Activated T-cell treated with anti-CD3 and anti-CD28 coated beads for 48 hours (primary cell): ENCODE results near the gene TBRG1.

Source experiments
- DNase-seq: peaks from one replicate; pipeline ENCODE4 v3.0.0-alpha.2; 2020; ENCODE audit warnings: low read depth

The TBRG1 gene

GRCh38 chr11:124612567-124613246 is 10.0 kb upstream of the TBRG1 start:
- no peak for DNase-seq

- DNase-seq, result no peak
Measured at GRCh38 chr11:124618863-124619262, 3.8 kb upstream of the TBRG1 start.

DNA sequence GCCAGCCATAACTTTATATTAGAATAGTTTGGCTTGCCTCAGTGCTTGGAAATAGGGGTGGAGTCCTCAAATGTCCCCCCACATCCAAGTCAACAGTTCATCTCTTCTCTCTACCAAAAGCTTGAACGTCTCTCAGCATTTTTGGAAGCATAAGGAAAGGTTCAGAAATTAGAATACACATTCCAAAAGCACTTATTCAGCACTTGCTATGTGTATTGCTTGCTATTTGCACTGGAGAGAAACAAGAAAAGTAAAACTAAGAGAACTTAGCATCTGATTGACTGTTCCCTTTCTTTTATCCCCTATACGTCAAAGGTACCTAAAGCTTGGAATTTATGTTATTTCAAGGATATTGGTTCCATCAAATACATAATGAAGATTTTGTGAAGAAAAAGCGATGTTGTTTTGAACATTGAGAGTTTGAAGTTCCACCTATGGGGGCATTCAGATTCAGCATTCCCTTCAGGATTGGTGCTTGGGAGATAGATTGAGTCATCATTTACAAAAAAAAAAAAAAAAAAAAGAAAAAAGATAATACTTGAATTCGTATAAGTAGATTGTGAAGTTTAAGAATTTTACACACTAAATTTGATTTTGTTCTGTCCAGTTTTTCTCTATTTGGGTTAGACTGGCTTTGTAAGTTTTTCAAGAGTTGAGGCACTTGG is 1.3 kb downstream of the TBRG1 start:
- DNase-seq, result no peak

DNA sequence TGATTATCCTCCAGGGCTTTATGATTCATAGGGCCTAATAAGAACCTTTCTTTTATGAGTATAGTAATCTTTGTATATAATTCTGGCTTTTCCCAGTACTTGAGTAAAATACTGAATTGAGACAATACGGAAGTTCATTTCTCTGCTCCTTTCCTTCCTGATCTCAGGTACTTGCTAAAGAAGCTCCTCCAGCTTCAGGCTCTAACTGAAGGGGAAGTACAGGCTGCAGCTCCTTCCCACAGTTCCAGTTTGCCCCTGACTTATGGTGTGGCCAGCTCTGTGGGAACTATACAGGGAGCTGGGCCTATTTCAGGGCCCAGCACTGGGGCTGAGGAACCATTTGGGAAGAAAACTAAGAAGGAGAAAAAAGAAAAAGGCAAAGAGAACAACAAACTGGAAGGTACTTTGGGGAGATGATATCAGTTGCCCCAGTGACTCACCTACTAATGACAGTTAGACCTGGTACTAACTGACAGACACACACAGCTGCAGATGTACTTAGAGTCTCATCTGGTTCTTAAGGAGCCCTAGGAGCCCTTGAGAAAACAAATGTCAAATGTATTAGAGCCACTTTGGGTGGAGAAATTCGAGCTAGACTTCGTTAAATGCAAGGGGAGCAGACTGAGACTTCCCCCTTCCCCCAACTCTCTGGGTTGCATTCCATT is 3.0 kb downstream of the TBRG1 start:
- no peak for DNase-seq

GRCh38 chr11:124627546-124627945 is 4.9 kb downstream of the TBRG1 start:
- DNase-seq, result no peak

- no peak for DNase-seq
Measured at GRCh38 chr11:124629961-124630360, 7.3 kb downstream of the TBRG1 start.

DNA sequence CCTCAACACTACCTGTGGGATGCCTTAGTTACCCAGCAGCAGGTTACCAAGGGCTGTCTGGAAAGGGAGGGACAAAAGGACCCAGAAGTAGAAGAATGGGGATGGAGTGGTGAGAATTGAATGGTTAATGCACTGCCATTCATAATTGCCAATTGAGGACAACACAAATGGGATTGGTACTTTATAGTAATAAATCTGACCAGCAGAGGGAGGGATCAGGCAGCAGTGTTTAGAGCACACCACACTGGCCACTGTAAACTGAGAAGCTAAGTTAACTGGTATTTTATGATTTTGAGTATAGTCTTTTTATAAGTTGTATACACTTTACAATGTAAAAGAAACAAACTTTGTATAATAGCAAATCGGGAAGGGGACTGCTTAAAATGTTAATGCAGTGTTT is 10.7 kb downstream of the TBRG1 start:
- DNase-seq, result no peak

DNA sequence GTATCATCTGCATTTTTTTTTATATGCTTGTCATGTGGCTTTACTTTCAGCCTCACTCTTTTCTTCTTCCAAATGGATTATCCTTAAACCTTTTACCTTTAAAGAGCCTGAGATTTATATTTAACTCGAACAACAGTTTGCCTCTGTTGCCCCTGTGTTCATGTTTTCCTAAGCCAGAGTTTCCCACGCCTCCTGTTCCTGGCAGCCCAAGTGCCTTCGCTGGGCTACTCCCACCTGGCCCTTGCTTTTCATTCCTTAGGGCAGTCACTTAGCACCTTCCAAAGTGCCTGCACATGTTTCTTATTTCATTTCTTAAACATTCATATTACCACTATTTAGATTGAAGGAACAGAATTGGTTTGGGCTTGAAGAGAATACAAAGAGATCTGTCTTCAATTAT is 13.3 kb downstream of the TBRG1 start:
- no peak for DNase-seq

DNA sequence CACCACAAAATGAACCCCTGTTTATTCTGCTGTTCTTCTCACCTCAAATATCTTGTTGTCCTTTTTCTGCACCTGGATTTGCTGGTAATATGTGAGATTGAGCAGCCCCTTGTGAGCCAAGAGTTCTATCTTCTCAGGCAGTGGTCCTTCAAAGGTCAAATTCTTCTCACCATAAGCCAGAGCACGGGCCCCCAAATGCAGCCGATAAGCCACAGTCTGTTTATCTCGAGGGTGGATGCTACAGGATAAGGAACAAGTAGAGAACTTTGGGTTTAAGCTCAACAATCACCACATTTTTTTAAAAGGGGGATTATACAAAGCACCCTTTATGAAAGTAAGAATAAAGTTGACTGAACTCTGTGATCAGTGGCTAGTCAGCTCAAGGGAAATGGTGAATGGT is 15.8 kb downstream of the TBRG1 start:
- DNase-seq, result no peak

GRCh38 chr11:124639186-124639585 is 16.5 kb downstream of the TBRG1 start:
- DNase-seq, result no peak

DNA sequence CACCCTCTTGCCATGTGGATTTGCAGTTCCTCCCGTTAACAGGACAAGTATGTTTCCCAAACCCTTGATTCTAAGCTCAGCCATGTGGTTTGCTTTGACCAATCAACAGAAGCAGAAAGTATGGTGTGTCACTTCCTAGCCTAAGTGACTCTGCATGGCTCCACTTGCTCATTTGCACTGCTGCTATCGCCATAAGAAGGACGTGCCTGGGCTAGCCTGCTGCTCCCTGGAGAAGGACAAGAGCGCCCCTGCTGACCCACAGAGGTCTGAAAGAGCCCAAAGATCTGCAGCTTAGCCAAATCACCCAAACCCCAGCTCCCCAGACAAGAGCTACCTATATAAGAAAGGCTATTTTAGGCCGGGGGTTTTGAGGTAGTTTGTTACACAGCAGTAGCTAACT is 18.0 kb downstream of the TBRG1 start:
- DNase-seq, result no peak

DNA sequence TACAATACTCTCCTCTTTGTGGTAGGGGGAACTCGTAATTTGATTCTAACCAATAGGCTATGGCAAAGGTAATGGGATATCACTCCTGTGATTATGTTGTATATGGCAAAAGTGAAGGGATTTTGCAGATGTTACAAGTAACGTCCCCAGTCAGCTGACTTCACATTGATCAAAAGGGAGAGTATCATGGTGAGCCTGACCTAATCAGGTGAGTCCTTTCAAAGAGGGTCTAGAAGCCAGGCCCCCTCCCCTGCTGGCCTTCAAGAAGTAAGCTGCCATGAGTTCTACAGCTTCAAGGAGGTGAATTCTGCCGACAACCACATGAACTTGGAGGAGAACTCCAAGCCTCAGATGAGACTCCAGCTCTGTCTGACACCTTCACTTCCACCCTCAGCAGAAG is 20.0 kb downstream of the TBRG1 start:
- no peak for DNase-seq

DNA sequence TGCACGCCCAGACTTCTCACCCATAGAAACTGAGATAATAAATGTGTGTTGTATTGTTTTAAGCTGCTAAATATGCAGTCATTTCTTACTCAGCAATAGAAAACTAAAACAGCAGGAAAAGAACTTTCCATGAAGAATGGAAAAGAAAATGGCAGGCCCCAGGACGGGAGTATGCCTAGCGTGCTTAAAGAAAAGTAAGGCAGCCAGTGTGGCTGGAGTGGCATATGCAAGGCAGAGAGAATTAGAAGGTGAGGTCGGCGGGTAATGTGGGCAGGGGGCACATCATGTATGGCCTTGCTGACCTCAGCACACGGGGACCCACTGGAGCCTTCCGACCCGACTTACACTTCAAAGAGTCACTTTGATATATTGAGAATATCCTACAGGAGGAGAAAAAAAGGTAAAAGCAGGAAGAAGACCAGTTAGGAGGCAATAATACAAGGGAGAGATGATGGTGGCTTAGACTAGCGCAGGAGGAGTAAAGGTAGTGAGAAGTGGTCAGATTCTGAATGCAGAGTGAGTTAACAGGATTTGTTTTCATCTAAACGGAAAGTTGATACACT is 20.5 kb downstream of the TBRG1 start:
- DNase-seq, result no peak

DNA sequence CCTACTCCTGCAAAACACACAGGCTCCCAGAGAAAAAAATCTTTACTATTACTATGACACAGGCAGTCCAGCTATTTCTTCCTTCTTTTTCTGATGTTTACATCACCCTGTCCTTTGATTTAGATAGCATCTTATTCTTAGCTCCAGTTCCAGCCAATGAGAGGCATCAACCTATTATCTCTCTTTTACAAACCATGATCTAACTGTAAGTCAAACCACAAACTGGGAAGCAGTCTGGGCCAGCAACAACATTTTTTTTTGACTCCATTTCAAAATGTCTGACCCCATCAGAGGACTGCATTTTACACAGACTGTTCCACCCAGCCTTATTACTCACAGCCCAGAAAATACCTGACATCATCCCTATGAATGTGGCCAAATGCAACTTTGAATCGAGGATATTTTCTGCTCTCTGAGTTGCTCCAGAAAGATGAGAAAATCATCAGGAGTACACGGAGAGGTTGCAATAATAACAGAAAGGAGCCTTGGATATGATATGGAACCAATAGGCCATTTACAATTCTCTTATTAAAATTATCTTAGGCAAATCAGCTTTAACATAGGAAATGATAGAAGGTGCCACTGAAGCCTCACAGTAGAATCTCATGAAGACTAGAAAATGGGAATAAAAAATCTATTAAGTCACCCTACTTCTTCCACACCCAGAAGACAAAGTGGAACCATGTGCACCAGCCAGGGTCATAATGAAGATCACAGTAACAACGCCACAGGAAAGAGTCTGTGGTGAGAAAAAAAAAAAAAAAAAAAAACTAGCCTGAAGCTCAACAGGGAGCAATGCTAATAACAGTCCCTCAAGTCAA is 21.2 kb downstream of the TBRG1 start:
- DNase-seq, result no peak

GRCh38 chr11:124644426-124645280 is 22.0 kb downstream of the TBRG1 start:
- DNase-seq, result peak; percentile 6

GRCh38 chr11:124646148-124646547 is 23.5 kb downstream of the TBRG1 start:
- no peak for DNase-seq

DNA sequence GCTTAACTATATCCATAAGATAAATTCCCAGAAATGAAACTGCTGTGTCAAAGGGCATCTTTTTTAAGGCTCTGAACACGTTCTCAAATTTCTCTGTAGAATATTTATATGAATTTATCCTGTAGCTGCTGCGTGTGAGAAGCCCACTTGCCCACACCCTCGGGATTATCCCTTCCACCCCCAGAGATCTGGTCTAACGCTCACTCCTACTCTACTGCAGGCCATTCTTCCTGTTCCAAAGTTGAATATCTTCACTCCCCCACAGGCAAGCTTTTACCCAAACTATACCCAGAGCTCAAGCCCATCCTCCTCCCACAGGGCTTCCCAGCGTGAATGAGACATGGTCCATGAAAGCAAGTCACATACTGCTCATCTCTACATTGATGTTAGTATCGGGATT is 25.9 kb downstream of the TBRG1 start:
- no peak for DNase-seq

GRCh38 chr11:124656774-124657630 is 34.3 kb downstream of the TBRG1 start:
- DNase-seq, result no peak

DNA sequence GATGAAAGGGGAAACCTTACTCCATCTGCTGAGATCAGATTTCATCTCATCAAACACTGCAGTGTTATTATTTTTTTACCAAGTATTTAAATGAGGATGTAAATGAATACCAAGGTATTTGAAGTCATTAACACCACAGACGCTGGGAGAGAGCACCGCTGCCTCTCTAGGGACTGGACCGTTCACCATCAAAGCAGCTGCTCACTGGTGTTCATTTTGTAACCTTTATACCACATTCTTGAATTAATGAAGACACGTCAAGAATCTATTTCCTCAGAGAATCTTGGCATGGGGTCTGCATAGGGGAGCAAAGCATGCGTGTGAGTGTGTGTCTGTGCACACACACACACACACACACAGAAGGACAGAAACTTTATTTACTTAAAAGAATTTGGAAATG is 35.2 kb downstream of the TBRG1 start:
- no peak for DNase-seq

- no peak for DNase-seq
Measured at GRCh38 chr11:124658501-124658900, 35.8 kb downstream of the TBRG1 start.
